Measurements from ENCODE around the gene CCDC172. TPM values are rescaled to one million over a fixed set of nuclear protein-coding genes. Genes with fewer than 3 reads are reported as not detected.

The CCDC172 gene
- total RNA-seq, 4 donors from 2014 or later, result not detected

GRCh38 chr10:116395223-116395985 is 71.2 kb downstream of the CCDC172 start:
- H3K4me1 ChIP-seq, result no peaks in the 10 kb centered on the region
- TF ChIP-seq POLR2A (IDR thresholded peaks at IDR 0.05), result no peak
- TF ChIP-seq, protein P1, sequence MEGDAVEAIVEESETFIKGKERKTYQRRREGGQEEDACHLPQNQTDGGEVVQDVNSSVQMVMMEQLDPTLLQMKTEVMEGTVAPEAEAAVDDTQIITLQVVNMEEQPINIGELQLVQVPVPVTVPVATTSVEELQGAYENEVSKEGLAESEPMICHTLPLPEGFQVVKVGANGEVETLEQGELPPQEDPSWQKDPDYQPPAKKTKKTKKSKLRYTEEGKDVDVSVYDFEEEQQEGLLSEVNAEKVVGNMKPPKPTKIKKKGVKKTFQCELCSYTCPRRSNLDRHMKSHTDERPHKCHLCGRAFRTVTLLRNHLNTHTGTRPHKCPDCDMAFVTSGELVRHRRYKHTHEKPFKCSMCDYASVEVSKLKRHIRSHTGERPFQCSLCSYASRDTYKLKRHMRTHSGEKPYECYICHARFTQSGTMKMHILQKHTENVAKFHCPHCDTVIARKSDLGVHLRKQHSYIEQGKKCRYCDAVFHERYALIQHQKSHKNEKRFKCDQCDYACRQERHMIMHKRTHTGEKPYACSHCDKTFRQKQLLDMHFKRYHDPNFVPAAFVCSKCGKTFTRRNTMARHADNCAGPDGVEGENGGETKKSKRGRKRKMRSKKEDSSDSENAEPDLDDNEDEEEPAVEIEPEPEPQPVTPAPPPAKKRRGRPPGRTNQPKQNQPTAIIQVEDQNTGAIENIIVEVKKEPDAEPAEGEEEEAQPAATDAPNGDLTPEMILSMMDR (IDR thresholded peaks at IDR 0.05), result no peak
- no peak overlapping the region for H3K27ac ChIP-seq
- H3K9me3 ChIP-seq, result no peaks in the 10 kb centered on the region
- H3K4me3 ChIP-seq, result no peak overlapping the region
- H3K36me3 ChIP-seq, result no peaks in the 10 kb centered on the region
- no peak for DNase-seq
- H3K27me3 ChIP-seq, result no peaks in the 10 kb centered on the region

DNA sequence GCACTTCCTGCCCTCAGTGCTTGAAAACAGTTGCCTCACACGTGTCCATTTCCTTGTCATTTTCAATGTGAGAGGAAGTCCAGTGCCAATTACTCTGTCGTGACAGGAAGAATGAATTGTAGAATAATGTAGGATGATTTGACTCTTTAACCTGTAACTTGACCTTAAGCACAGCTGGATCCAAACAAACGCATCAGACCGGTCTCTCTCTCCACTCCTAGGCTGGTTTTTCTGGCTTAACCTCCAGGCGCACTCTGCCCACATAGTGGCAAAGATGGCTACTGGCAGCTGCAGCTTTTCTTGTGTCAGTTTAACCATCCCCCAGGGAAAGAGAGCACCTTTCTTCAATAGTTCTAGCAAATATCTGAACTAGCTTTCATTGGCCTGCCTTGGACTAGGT is 74.0 kb downstream of the CCDC172 start:
- DNase-seq, result no peak
- no peaks in the 10 kb centered on the region for H3K4me1 ChIP-seq
- no peaks in the 10 kb centered on the region for H3K9me3 ChIP-seq
- no peak for TF ChIP-seq POLR2A (IDR thresholded peaks at IDR 0.05)
- no peaks in the 10 kb centered on the region for H3K27me3 ChIP-seq
- H3K4me3 ChIP-seq, result no peak overlapping the region
- no peak overlapping the region for H3K27ac ChIP-seq
- H3K36me3 ChIP-seq, result no peaks in the 10 kb centered on the region

- H3K27me3 ChIP-seq, result no peaks in the 10 kb centered on the region
- no peaks in the 10 kb centered on the region for H3K4me1 ChIP-seq
- no peak for TF ChIP-seq POLR2A (IDR thresholded peaks at IDR 0.05)
- TF ChIP-seq, protein P1 (IDR thresholded peaks at IDR 0.05), result no peak
- no peaks in the 10 kb centered on the region for H3K36me3 ChIP-seq
- no peak overlapping the region for H3K4me3 ChIP-seq
- H3K27ac ChIP-seq, result no peak overlapping the region
- no peak for DNase-seq
- H3K9me3 ChIP-seq, result no peaks in the 10 kb centered on the region
Observed at GRCh38 chr10:116402858-116403257, 78.6 kb downstream of the CCDC172 start.

DNA sequence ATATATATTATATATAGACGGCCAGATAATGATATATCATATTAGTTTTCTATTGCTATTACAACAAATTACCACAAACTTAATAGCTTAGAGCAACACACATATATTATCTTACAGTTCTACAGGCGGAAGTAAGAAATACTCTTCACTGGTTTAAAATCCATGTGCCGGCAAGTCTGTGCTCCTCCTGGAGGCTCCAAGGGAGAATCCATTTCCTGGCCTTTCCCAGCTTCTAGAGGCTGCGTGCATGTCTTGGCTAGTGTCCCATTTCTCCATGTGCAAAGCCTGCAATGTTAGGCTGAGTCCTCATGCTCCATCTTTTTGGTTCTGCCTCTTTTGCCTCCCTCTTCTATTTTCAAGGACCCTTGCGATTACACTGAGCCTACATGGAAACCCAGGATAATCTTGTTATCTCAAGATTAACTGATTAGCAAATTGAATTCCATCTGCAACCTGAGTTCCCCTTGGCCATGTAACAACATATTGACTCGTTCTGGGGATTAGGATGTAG is 79.5 kb downstream of the CCDC172 start:
- no peaks in the 10 kb centered on the region for H3K36me3 ChIP-seq
- TF ChIP-seq, protein P1 (IDR thresholded peaks at IDR 0.05), result no peak
- TF ChIP-seq POLR2A (IDR thresholded peaks at IDR 0.05), result no peak
- DNase-seq, result no peak
- H3K9me3 ChIP-seq, result no peaks in the 10 kb centered on the region
- H3K27me3 ChIP-seq, result no peaks in the 10 kb centered on the region
- no peaks in the 10 kb centered on the region for H3K4me1 ChIP-seq
- H3K4me3 ChIP-seq, result no peak overlapping the region
- H3K27ac ChIP-seq, result no peak overlapping the region

- TF ChIP-seq, protein P1 (IDR thresholded peaks at IDR 0.05), result no peak
- TF ChIP-seq POLR2A (IDR thresholded peaks at IDR 0.05), result no peak
- Histone ChIP-seq H3K4me1 (no peaks in the 10 kb centered on the region), H3K36me3 (no peaks in the 10 kb centered on the region), H3K4me3 (no peak overlapping the region), H3K27me3 (no peaks in the 10 kb centered on the region), H3K9me3 (no peaks in the 10 kb centered on the region), H3K27ac (no peak overlapping the region)
- no peak for DNase-seq
Observed at GRCh38 chr10:116408719-116409118, 84.5 kb downstream of the CCDC172 start.

DNA sequence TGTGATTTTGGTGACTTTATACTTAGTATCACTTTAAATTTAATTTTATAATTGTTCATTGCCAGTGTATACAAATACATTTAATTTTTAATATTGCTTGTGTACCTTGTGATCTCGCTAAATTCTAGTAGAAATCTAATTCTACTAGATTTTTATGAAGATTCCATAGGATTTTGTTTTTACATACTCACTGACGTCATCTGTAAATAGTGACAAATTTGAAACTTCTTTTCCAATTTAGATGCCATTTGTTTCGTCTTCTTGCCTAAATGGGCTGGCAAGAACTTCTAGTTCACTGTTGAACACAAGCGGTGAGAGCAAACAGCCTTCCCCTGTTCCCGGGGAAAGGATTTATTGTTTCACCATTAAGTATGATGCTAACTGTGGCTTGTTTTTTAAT is 86.1 kb downstream of the CCDC172 start:
- TF ChIP-seq, protein P1 (IDR thresholded peaks at IDR 0.05), result no peak
- TF ChIP-seq POLR2A (IDR thresholded peaks at IDR 0.05), result no peak
- Histone ChIP-seq H3K36me3 (no peaks in the 10 kb centered on the region), H3K27me3 (no peaks in the 10 kb centered on the region)

More for the DNA sequence above, 86.1 kb downstream of the CCDC172 start:
- Histone ChIP-seq H3K4me3 (no peak overlapping the region), H3K4me1 (no peaks in the 10 kb centered on the region), H3K9me3 (no peaks in the 10 kb centered on the region), H3K27ac (no peak overlapping the region)
- no peak for DNase-seq

Data from Peyer's patch (tissue), 4 donors.